Gastroesophageal sphincter (tissue), 3 donors: ENCODE data around the gene MEF2C.

Experiments used
- CTCF ChIP-seq, 4 experiments: fragments of 200-600 bp in 2 of 4; fragments of 450-650 bp in 2 of 4; sonication (generic) in 1 of 4; IDR thresholded peaks; one replicate each; pipeline ENCODE4 v1.5.1; 2017 to 2019; ENCODE audit warnings: antibody characterized with exemption in 4 of 4, mild to moderate bottlenecking in 2 of 4, moderate library complexity in 2 of 4
- EP300 ChIP-seq: sonication (generic); formaldehyde crosslinking; IDR thresholded peaks from one replicate; pipeline ENCODE4 v1.6.1; 2017; ENCODE audit warnings: antibody characterized with exemption, mild to moderate bottlenecking
- POLR2A ChIP-seq, 2 donors: fragments of 450-650 bp; IDR thresholded peaks; one replicate each; pipeline ENCODE4 v1.6.1; 2017; ENCODE audit warnings: antibody characterized with exemption in 2 of 2, mild to moderate bottlenecking in 2 of 2, moderate library complexity in 1 of 2

DNA sequence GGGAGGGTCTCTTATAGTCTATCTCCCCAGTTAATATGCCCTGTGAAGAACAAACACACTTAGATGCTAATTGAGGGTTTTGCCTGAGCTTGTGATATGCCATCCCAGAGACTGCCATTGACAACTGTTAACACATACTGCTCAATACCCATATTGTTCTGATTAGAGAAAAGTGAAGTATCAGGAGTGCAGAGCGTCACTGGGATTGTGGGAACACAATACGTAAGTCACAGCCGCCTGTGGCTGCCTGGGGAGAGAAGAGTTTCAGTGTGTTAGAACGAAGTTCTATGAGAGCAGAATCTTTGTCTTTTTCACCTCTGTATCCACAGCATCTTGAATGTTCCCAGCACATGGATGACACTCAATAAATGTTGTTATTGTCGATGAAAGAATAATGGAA lies 110.2 kb downstream of the MEF2C start:
- no peak for TF ChIP-seq CTCF (IDR thresholded peaks at IDR 0.05)
- TF ChIP-seq EP300 = no peak
- TF ChIP-seq POLR2A (IDR thresholded peaks at IDR 0.05) = no peak
